Activated CD8-positive, alpha-beta memory T cell treated with anti-CD3 and anti-CD28 coated beads, Interleukin-2, amount 10 ng/mL, durations not matched to agents 7 days and 5 days (primary cell): ENCODE results near the gene SHROOM4. TPM values are rescaled to one million over a fixed set of nuclear protein-coding genes. Genes with fewer than 3 reads are reported as not detected.

Source experiments
- ATAC-seq: fragments of 150-1000 bp; cut with Tn5 transposase; one replicate; pipeline ENCODE4 v1.10.0; 2021; ENCODE audit warnings: moderate library complexity
- CTCF ChIA-PET: fragments of 350-600 bp; sonication (Branson Sonifier 250); formaldehyde crosslinking; loops from one replicate; lab custom pipeline; 2021; ENCODE audit warnings: antibody characterized with exemption; lab: Charles Lee
- DNase-seq: peaks from one replicate; pipeline ENCODE4 v3.0.0-alpha.2; 2020
- H3K27ac Mint-ChIP-seq: one replicate; pipeline ENCODE4 v1.8.0; 2021; ENCODE audit warnings: mild to moderate bottlenecking, mixed read lengths
- H3K27me3 Mint-ChIP-seq: one replicate; pipeline ENCODE4 v1.8.0; 2021; ENCODE audit warnings: mixed read lengths
- H3K36me3 Mint-ChIP-seq: one replicate; pipeline ENCODE4 v1.8.0; 2021; ENCODE audit warnings: mild to moderate bottlenecking, mixed read lengths
- H3K4me1 Mint-ChIP-seq: one replicate; pipeline ENCODE4 v1.8.0; 2021; ENCODE audit warnings: mixed read lengths
- H3K4me3 Mint-ChIP-seq: one replicate; pipeline ENCODE4 v1.8.0; 2021; ENCODE audit warnings: mild to moderate bottlenecking, moderate library complexity, mixed read lengths
- H3K9me3 Mint-ChIP-seq: one replicate; pipeline ENCODE4 v1.8.0; 2022; ENCODE audit warnings: low read depth, mixed read lengths
- total RNA-seq, 2 experiments: library from RNA; stranded (reverse); gene quantifications; one replicate each; pipeline ENCODE4 v1.2.3, GENCODE V29; 2021

The SHROOM4 gene, protein sequence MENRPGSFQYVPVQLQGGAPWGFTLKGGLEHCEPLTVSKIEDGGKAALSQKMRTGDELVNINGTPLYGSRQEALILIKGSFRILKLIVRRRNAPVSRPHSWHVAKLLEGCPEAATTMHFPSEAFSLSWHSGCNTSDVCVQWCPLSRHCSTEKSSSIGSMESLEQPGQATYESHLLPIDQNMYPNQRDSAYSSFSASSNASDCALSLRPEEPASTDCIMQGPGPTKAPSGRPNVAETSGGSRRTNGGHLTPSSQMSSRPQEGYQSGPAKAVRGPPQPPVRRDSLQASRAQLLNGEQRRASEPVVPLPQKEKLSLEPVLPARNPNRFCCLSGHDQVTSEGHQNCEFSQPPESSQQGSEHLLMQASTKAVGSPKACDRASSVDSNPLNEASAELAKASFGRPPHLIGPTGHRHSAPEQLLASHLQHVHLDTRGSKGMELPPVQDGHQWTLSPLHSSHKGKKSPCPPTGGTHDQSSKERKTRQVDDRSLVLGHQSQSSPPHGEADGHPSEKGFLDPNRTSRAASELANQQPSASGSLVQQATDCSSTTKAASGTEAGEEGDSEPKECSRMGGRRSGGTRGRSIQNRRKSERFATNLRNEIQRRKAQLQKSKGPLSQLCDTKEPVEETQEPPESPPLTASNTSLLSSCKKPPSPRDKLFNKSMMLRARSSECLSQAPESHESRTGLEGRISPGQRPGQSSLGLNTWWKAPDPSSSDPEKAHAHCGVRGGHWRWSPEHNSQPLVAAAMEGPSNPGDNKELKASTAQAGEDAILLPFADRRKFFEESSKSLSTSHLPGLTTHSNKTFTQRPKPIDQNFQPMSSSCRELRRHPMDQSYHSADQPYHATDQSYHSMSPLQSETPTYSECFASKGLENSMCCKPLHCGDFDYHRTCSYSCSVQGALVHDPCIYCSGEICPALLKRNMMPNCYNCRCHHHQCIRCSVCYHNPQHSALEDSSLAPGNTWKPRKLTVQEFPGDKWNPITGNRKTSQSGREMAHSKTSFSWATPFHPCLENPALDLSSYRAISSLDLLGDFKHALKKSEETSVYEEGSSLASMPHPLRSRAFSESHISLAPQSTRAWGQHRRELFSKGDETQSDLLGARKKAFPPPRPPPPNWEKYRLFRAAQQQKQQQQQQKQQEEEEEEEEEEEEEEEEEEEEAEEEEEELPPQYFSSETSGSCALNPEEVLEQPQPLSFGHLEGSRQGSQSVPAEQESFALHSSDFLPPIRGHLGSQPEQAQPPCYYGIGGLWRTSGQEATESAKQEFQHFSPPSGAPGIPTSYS (N-terminal part only)
- not detected for total RNA-seq

DNA sequence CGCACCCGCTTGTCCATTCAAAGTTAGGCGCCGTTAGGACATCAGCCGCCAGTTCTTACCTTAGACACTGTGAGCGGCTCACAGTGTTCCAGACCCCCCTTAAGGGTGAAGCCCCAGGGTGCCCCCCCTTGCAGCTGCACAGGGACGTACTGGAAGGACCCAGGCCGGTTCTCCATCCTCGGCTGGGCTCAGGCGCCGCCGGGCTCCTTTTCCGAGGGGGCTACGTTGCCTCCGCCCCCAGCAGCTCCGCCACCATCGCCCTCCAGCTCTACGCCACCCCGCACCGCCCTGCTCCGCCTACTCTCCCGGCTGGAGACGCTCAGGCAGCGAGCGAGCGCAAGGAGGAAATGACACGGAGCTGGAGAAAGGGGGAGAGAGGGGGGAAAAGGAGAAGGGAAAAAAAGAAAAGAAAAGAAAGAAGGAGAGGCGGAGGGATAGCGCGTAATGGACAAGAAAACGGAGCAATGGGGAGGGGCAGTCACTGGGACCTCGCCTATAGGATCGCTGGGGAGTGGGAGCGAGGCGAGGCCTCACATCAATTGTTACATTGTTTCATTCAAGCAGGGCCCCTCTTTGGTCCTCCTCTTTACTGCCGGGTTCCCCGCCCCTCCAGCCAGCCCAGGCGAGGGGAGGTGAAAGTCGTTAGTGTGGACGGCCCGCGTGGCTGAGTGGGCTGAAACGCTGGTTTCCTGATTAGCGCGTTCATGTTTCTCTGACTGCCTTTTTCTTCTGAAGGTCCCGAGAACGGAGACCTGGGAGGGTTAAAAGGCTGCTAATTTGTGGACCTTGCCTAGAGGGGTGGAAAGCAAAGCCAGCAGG lies at the start of gene SHROOM4:
Gene SHROOM4, minus strand, starts transcription at position 352 of the 819 bp plus-strand sequence. Its CDS starts 176 bp downstream, at position 176.
- peaks cover 40% of the 10 kb centered on the region for H3K27me3 Mint-ChIP-seq
- H3K4me3 Mint-ChIP-seq = no peak within 1 kb of the TSS
- CTCF ChIA-PET = no interaction called here
- no peaks in the 10 kb centered on the region for H3K36me3 Mint-ChIP-seq
- no peaks in the 10 kb centered on the region for H3K9me3 Mint-ChIP-seq
- DNase-seq (no peak), ATAC-seq (no peak)
- peaks cover 3% of the 10 kb centered on the region for H3K4me1 Mint-ChIP-seq
- H3K27ac Mint-ChIP-seq = no peak within 1 kb of the TSS

DNA sequence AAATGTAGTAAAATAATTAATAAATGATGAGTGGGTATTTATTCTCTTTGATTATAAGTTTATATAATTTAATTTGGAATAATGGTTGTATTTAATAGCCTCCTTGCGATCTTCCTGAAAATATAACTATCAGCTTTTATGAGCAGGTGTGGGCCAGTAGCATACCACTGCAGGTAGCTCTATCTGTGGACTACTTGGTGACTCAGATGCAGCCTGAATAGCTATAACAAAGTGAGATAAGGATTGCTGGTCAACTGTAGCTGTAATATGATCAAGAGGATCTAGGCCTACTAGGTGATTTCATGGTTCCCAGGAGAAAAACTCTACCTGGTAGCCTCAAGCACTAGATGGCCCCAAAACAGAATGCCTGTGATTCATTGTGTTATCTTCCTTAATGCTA lies 49.5 kb upstream of the SHROOM4 start:
- CTCF ChIA-PET = no interaction called here
- Mint-ChIP-seq H3K27me3 (no peaks in the 10 kb centered on the region), H3K4me1 (no peaks in the 10 kb centered on the region), H3K4me3 (no peak overlapping the region), H3K9me3 (no peaks in the 10 kb centered on the region), H3K36me3 (no peaks in the 10 kb centered on the region), H3K27ac (no peak overlapping the region)
- ATAC-seq = no peak
- no peak for DNase-seq

DNA sequence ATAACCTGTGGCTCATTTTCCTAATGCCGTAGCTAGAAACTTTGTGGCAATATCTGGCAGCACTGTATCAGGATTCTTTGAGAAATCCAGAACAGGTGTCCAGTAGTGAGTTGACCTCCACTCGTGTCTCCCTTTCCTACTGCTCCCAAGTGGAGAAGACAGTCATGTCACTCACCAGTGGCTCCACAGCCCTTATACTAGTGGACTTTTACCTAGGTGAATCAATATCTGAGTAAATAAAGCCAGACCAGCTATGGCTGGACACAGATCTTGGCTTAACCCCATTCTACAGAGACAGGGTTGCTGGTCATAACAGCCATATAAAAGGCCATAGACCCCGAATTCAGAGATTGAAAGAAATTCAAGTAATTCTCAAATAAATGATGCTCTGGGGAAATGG lies 46.5 kb upstream of the SHROOM4 start:
- Mint-ChIP-seq H3K4me3 (no peak overlapping the region), H3K9me3 (no peaks in the 10 kb centered on the region), H3K36me3 (no peaks in the 10 kb centered on the region), H3K4me1 (no peaks in the 10 kb centered on the region), H3K27me3 (no peaks in the 10 kb centered on the region), H3K27ac (no peak overlapping the region)
- DNase-seq (no peak), ATAC-seq (no peak)
- CTCF ChIA-PET = no interaction called here

DNA sequence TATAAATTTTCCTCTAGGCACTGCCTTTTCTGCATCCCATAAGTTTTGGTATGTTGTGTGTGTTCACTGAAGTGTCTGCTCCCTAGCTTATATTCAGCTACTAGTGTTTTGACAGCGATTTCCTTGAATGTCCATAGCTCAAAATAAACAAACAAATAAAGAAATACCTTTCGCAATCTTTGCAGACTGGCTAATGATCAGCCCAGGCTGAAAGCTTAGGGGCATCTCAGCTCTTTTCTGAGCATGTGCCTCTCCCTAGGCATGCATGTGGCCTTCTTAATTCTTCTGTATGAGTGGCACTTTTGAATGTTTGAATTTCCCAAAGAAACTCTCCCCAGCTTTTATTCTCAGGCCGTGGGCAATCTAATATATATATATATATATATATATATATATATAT lies 44.6 kb upstream of the SHROOM4 start:
- Mint-ChIP-seq H3K4me1 (no peaks in the 10 kb centered on the region), H3K4me3 (no peak overlapping the region), H3K27ac (no peak overlapping the region), H3K9me3 (no peaks in the 10 kb centered on the region), H3K36me3 (no peaks in the 10 kb centered on the region), H3K27me3 (no peaks in the 10 kb centered on the region)
- no peak for ATAC-seq
- DNase-seq = no peak
- CTCF ChIA-PET = no interaction called here

DNA sequence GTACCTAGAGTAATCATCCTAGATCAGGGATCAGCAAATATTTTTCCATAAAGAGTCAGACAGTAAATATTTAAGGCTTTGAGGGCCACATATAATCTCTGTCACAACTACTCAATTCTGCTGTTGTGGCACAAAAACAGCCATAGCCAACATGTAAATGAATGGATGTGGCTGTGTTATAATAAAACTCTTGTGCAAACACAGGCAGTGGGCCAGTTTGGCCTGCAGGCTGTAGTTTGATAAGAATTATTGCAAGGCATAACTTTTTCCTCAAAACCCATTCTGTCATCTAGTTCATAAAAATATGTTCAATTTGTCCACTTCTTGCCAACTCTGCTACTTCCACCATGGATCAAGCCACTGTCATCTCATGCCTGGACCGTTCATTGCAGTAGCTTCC lies 39.4 kb upstream of the SHROOM4 start:
- Mint-ChIP-seq H3K9me3 (no peaks in the 10 kb centered on the region), H3K27ac (no peak overlapping the region), H3K4me3 (no peak overlapping the region), H3K36me3 (no peaks in the 10 kb centered on the region), H3K4me1 (no peaks in the 10 kb centered on the region), H3K27me3 (no peaks in the 10 kb centered on the region)
- no peak for ATAC-seq
- DNase-seq = no peak
- CTCF ChIA-PET = no interaction called here

DNA sequence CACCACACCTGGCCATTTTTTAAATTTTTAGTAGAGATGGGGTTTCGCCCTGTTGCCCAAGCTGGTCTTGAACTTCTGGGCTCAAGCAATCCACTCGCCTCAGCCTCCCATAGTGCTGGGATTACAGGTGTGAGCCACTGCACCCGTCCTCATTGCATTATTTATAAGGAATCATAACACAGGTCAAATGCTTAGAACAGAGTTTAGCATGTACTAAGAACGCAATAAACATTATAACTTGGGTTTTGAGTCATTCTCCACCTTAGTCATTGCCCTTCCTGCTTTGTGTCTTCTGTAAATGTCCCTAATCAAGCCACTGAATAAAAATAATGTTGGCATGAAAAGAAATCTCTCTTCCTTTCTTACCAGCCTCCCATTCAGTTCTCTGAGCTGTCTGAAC lies 38.5 kb upstream of the SHROOM4 start:
- no peaks in the 10 kb centered on the region for H3K27me3 Mint-ChIP-seq
- no peaks in the 10 kb centered on the region for H3K36me3 Mint-ChIP-seq
- CTCF ChIA-PET = no interaction called here
- no peaks in the 10 kb centered on the region for H3K9me3 Mint-ChIP-seq
- ATAC-seq (no peak), DNase-seq (no peak)
- no peaks in the 10 kb centered on the region for H3K4me1 Mint-ChIP-seq
- H3K4me3 Mint-ChIP-seq = no peak overlapping the region
- no peak overlapping the region for H3K27ac Mint-ChIP-seq

DNA sequence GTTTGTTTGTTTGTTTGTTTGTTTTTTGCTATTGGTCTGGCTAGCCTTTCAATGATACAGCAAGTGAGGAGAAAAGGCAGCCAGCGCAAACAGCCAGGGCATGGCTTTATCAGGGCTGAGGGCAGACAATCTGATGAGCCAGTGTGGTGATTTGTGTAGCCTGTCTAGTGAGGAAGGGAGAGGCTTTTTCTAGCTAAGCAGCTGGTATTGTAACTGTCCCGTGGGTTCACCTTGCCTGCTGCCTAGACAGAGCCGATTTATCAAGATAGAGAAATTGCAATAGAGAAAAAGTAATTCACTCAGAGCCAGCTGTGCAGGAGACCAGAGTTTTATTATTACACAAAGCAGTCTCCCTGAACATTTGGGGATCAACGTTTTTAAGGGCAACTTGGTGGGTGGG lies 28.2 kb upstream of the SHROOM4 start:
- H3K9me3 Mint-ChIP-seq = no peaks in the 10 kb centered on the region
- ATAC-seq (no peak), DNase-seq (no peak)
- H3K4me3 Mint-ChIP-seq = no peak overlapping the region
- H3K27me3 Mint-ChIP-seq = no peaks in the 10 kb centered on the region
- no peak overlapping the region for H3K27ac Mint-ChIP-seq
- no peaks in the 10 kb centered on the region for H3K4me1 Mint-ChIP-seq
- CTCF ChIA-PET = no interaction called here
- H3K36me3 Mint-ChIP-seq = no peaks in the 10 kb centered on the region

DNA sequence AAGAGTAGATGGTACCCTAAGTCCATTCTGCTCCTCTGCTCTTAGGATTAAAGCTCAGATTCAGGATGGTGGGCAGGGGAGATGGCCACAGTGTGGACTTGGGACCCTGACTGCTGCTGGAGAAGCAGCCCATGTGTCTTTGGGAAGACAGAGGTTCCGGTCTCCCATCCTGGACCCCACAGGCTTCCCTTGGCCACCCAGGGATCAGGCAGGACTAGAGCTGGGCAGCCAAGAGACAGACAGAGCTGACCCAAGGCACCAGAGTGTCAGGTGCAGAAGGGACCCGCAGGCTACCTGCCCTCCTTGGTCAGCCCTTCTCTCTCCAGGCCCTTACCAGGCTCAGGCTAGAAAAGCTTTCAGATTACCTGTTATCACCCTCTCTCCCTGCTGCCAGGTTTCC lies 25.7 kb upstream of the SHROOM4 start:
- Mint-ChIP-seq H3K36me3 (no peaks in the 10 kb centered on the region), H3K4me3 (no peak overlapping the region)
- CTCF ChIA-PET = no interaction called here

DNA sequence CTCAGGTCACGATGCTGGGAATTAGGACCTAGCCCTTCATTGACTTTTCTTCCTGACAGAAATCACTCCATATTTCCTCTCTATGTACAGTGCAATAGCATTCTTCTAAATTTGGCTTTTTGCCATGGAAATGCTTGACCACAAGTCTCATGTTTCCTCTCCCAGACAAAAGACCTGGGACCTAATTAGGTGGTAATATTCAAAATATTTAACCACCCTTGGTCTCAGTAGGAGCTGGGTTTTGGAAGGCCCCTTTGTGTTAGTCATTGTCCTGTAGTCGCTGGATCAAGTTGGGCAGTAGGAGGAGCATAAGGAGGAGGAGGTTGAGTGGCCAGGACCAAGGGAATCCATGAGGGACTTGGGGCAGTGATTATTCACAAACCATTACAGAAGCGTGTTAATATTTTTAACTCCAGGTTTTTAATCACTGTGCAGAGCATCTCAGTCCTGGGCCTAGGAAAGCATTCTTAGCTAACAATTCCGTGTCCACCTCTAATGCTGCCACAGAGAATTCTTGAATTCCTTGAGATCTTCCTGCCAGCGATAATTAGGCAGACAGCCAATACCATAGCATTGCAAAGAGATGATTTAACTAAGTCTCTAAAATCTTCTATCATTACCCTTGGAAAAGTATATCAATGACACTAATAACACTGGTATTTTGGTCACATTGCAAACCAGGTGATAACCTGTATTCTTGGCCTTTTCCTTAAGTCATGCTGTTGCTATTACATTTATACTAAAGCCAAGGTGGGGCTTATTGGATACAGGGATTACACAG lies 25.0 kb upstream of the SHROOM4 start:
- Mint-ChIP-seq H3K9me3 (no peaks in the 10 kb centered on the region), H3K4me3 (no peak overlapping the region), H3K4me1 (no peaks in the 10 kb centered on the region), H3K27ac (no peak overlapping the region), H3K36me3 (no peaks in the 10 kb centered on the region), H3K27me3 (no peaks in the 10 kb centered on the region)
- ATAC-seq (no peak), DNase-seq (no peak)
- CTCF ChIA-PET = no interaction called here

More for the DNA sequence above, 25.7 kb upstream of the SHROOM4 start:
- no peak for DNase-seq
- no peaks in the 10 kb centered on the region for H3K4me1 Mint-ChIP-seq
- ATAC-seq = no peak
- H3K9me3 Mint-ChIP-seq = no peaks in the 10 kb centered on the region
- no peak overlapping the region for H3K27ac Mint-ChIP-seq
- no peaks in the 10 kb centered on the region for H3K27me3 Mint-ChIP-seq

DNA sequence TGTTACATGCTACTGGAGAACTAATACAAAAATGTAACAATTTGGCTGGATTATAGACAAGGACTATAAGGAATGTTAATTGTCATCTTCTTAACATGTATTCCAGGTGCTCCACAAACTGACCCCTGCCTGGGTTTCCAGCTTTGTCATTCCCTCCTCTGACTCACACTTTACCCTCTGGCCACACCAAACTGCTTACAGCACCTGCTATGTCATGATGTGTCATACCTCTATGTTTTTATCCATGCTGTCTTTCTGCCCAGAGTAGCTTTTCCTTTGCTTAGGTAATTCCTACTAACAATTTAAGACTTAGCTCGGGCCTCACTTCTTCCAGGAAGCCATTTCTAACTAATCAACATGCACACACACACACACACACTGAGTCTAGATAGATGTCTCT lies 14.0 kb upstream of the SHROOM4 start:
- no peaks in the 10 kb centered on the region for H3K9me3 Mint-ChIP-seq
- H3K4me1 Mint-ChIP-seq = no peaks in the 10 kb centered on the region
- CTCF ChIA-PET = no interaction called here
- H3K36me3 Mint-ChIP-seq = no peaks in the 10 kb centered on the region
- DNase-seq (no peak), ATAC-seq (no peak)
- no peak overlapping the region for H3K4me3 Mint-ChIP-seq
- no peak overlapping the region for H3K27ac Mint-ChIP-seq
- no peaks in the 10 kb centered on the region for H3K27me3 Mint-ChIP-seq

DNA sequence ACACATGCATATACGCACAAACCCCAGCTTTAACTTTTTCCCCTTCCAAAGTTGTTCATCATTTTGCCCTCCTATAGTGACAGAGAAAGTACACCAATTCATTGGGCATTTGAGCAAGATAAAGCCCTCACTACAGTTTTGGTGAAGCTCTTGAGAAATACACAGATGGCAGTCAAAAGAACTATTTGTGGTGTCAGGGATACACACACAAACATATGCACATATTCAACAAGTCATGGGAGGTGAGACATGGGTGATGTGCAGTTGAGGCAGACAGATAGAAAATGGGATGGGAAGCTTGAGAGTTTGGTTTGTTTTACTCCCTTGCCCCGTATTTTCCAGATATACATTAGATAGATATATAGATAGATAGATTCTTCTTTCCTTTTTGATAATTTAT lies 11.8 kb upstream of the SHROOM4 start:
- Mint-ChIP-seq H3K4me3 (no peak overlapping the region), H3K27me3 (no peaks in the 10 kb centered on the region), H3K36me3 (no peaks in the 10 kb centered on the region), H3K4me1 (no peaks in the 10 kb centered on the region), H3K9me3 (no peaks in the 10 kb centered on the region), H3K27ac (no peak overlapping the region)
- DNase-seq (no peak), ATAC-seq (no peak)
- CTCF ChIA-PET = no interaction called here

DNA sequence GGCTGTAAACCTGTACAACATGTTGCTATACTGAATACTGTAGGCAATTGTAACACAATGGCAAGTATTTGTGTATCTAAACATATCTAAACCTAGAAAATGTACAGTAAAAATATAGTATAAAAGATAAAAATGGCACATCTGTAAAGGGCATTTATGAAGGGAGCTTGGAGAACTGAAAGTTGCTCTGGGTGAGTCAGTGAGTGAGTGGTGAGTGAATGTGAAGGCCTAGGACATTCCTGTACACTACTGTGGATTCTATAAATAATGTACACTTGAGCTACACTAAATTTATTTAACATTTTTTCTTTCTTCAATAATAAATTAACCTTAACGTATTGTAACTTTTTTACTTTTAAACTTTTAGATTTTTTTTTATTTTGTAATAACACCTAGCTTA lies 5.0 kb upstream of the SHROOM4 start:
- Mint-ChIP-seq H3K27me3 (peaks cover 23% of the 10 kb centered on the region), H3K4me1 (peaks cover 3% of the 10 kb centered on the region), H3K36me3 (no peaks in the 10 kb centered on the region), H3K27ac (no peak overlapping the region), H3K4me3 (no peak overlapping the region), H3K9me3 (no peaks in the 10 kb centered on the region)
- CTCF ChIA-PET = no interaction called here
- no peak for DNase-seq
- no peak for ATAC-seq
